Measurements from ENCODE around the gene CLEC2L.

DNA sequence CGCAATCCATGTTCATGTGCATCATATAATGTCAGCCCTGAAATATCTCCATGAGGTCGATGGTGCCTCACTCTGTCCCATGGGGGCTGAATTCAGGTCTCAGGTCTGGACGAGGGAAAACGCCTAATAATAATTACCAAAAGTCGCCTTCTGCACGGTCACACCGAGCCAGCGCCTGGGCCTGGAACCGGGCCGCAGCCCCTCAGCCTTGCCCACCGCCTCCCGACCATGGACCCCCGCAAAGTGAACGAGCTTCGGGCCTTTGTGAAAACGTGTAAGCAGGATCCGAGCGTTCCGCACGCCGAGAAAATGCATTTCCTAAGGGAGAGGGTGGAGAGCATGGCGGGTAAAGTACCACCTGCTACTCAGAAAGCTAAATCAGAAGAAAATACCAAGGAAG lies 21.3 kb upstream of the CLEC2L start:
- TF ChIP-seq, protein P1, sequence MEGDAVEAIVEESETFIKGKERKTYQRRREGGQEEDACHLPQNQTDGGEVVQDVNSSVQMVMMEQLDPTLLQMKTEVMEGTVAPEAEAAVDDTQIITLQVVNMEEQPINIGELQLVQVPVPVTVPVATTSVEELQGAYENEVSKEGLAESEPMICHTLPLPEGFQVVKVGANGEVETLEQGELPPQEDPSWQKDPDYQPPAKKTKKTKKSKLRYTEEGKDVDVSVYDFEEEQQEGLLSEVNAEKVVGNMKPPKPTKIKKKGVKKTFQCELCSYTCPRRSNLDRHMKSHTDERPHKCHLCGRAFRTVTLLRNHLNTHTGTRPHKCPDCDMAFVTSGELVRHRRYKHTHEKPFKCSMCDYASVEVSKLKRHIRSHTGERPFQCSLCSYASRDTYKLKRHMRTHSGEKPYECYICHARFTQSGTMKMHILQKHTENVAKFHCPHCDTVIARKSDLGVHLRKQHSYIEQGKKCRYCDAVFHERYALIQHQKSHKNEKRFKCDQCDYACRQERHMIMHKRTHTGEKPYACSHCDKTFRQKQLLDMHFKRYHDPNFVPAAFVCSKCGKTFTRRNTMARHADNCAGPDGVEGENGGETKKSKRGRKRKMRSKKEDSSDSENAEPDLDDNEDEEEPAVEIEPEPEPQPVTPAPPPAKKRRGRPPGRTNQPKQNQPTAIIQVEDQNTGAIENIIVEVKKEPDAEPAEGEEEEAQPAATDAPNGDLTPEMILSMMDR (IDR thresholded peaks at IDR 0.05; ENCODE audit: low read depth, low read length, poor library complexity, severe bottlenecking), result no peak
- no peak for TF ChIP-seq EZH2phosphoT487 (IDR thresholded peaks at IDR 0.05; ENCODE audit: borderline replicate concordance, low read length)

Data from DOHH2 (cell line).